HepG2 (cell line): ENCODE measurements around the gene HIGD1C. TPM values are rescaled to one million over a fixed set of nuclear protein-coding genes. Genes with fewer than 3 reads are reported as not detected.
A peak's percentile ranks its signal among the peaks of the same experiment; 100 is the strongest.
"Not testable (repeated sequence)": the region's sequence is repeated elsewhere in the genome, so short reads cannot be mapped to it uniquely, and the experiment has no call there.

Experiments used
- ATAC-seq: fragments of 200-7000 bp; cut with Tn5 transposase; 3 replicates; pipeline ENCODE4 v1.9.1; 2020; ENCODE audit warnings: mild to moderate bottlenecking, moderate library complexity
- BruUV-seq: library from RNA; stranded (reverse); fragments of 400-500 nt; replicated peaks from 2 replicates; lab custom pipeline; 2021; lab: Mats Ljungman, UMichigan
- CTCF ChIA-PET: fragments of 300-600 bp; formaldehyde crosslinking; extraction: SDS; loops from one replicate; lab custom pipeline; 2021; ENCODE audit warnings: low total read pairs, inconsistent platforms, low intra/inter-chr PET ratio; lab: Yijun Ruan, JAX
- POLR2A ChIA-PET: fragments of 350-600 bp; sonication (Branson Sonifier 250); formaldehyde crosslinking; loops from one replicate; lab custom pipeline; 2020; ENCODE audit warnings: antibody characterized with exemption, inconsistent platforms; lab: Yijun Ruan, JAX
- DNase-seq: peaks from one replicate; pipeline ENCODE4 v3.0.0-alpha.2; 2015; ENCODE audit warnings: low spot score
- FAIRE-seq: peaks from 3 replicates; lab custom pipeline; 2011; peaks lifted over from hg19 to GRCh38; lab: Jason Lieb, UNC
- H2AFZ ChIP-seq: one replicate; pipeline ENCODE4 v1.6.1; 2011; ENCODE audit warnings: low read length, inconsistent platforms
- H3K27ac ChIP-seq: fragments of 300-600 bp; 3 replicates; pipeline ENCODE4 v1.8.0; 2011; ENCODE audit warnings: mixed run types, mild to moderate bottlenecking, mixed read lengths, low read length, inconsistent platforms; ENCODE audit not compliant: insufficient read depth; ENCODE audit errors: extremely low read length
- H3K27me3 ChIP-seq, 2 experiments: fragments of 200-600 bp in 1 of 2; 2 replicates in 1 of 2; 3 replicates in 1 of 2; pipeline versions ENCODE4 v1.6.0 to v1.8.0; 2011; ENCODE audit warnings: low read length in 2 of 2, mild to moderate bottlenecking in 2 of 2, moderate library complexity in 2 of 2, inconsistent platforms in 1 of 2; ENCODE audit not compliant: insufficient read depth in 2 of 2, control insufficient read depth in 1 of 2
- H3K36me3 ChIP-seq, 2 experiments: fragments of 200-600 bp in 1 of 2; replicated peaks in 1 of 2; 2 replicates in 1 of 2; 3 replicates in 1 of 2; pipeline versions ENCODE4 v1.5.1 to v1.8.0; 2011; ENCODE audit warnings: low read length in 2 of 2, inconsistent platforms in 1 of 2; ENCODE audit not compliant: insufficient read depth in 2 of 2, control insufficient read depth in 1 of 2
- H3K4me1 ChIP-seq: 2 replicates; pipeline ENCODE4 v1.5.1; 2012; ENCODE audit warnings: low read length, inconsistent platforms; ENCODE audit not compliant: insufficient read depth
- H3K4me2 ChIP-seq: 2 replicates; pipeline ENCODE4 v1.6.0; 2011; ENCODE audit warnings: low read depth, low read length, inconsistent platforms
- H3K4me3 ChIP-seq, 3 experiments: fragments of 200-600 bp in 1 of 3; sonication (generic), shearing (Covaris generic) in 1 of 3; replicated peaks in 1 of 3; 2 replicates each; pipeline ENCODE4 v1.5.1; 2011 to 2016; ENCODE audit warnings: low read length in 3 of 3, inconsistent platforms in 2 of 3, low read depth in 2 of 3, mild to moderate bottlenecking in 2 of 3, control low read depth in 1 of 3, mixed read lengths in 1 of 3; ENCODE audit not compliant: insufficient read depth in 1 of 3
- H3K79me2 ChIP-seq: one replicate; pipeline ENCODE4 v1.6.1; 2011; ENCODE audit warnings: low read length, inconsistent platforms; ENCODE audit not compliant: insufficient read depth
- H3K9ac ChIP-seq: 2 replicates; pipeline ENCODE4 v1.6.0; 2011; ENCODE audit warnings: mild to moderate bottlenecking, low read depth, low read length, inconsistent platforms; ENCODE audit not compliant: insufficient read depth
- H3K9me3 ChIP-seq: 2 replicates; pipeline ENCODE4 v1.5.1; 2012; ENCODE audit warnings: mild to moderate bottlenecking, low read length
- H4K20me1 ChIP-seq: 2 replicates; pipeline ENCODE4 v1.6.0; 2011; ENCODE audit warnings: inconsistent platforms, mild to moderate bottlenecking, low read length, moderate library complexity; ENCODE audit not compliant: insufficient read depth
- FOXK1 ChIP-seq: sonication (generic); formaldehyde crosslinking; IDR thresholded peaks from 2 replicates; pipeline ENCODE4 v1.4.0; 2020; ENCODE audit warnings: low read depth, missing genetic modification reagents, borderline replicate concordance
- GPN1 ChIP-seq: sonication (generic); formaldehyde crosslinking; IDR thresholded peaks from 2 replicates; pipeline ENCODE4 v1.5.1; 2020; ENCODE audit warnings: missing genetic modification reagents, borderline replicate concordance
- STAG1 ChIP-seq: sonication (generic); formaldehyde crosslinking; IDR thresholded peaks from 2 replicates; pipeline ENCODE4 v1.4.0; 2020; ENCODE audit warnings: missing genetic modification reagents
- ZNF558 ChIP-seq: sonication (generic); formaldehyde crosslinking; IDR thresholded peaks from 2 replicates; pipeline ENCODE4 v1.9.0; 2022; ENCODE audit warnings: mild to moderate bottlenecking, missing genetic modification reagents, borderline replicate concordance
- WGBS: methylation state at CpG from one replicate; pipeline ENCODE4 v1.1.6; 2017; ENCODE audit warnings: low lambda C conversion rate; 5-methylcytosine and 5-hydroxymethylcytosine counted together
- in situ Hi-C: cut with HindIII; loops from 2 replicates; pipeline ENCODE4 v1.10.0; 2017; ENCODE audit warnings: low pct_unique_long_range_greater_than_20kb; ENCODE audit not compliant: extremely low pct_ligation_motif_present
- intact Hi-C: fragments of 100-400 bp; cut with micrococcal nuclease; formaldehyde crosslinking; loops from one replicate; pipeline ENCODE4 v1.10.0; 2022; ENCODE audit not compliant: unreplicated experiment
- polyA plus RNA-seq, 8 experiments: library from polyadenylated mRNA; depleted of rRNA in 3 of 8; stranded (reverse) in 7 of 8; unstranded in 1 of 8; fragments of >200 nt; fragmentation: Illumina TruSeq in 4 of 8; extraction: Trizol in 4 of 8; gene quantifications; 2 replicates each; pipeline versions ENCODE4 v1.2.1 to v1.2.3, GENCODE V29; 2011 to 2016; ENCODE audit warnings: low read depth in 4 of 8, missing spikeins in 1 of 8, mixed read lengths in 1 of 8; ENCODE audit not compliant: insufficient read depth in 1 of 8
- total RNA-seq, 5 experiments: library from RNA; depleted of rRNA; stranded (reverse); fragments of >200 nt; fragmentation: Illumina TruSeq; extraction: Trizol; gene quantifications; 2 replicates each; pipeline ENCODE4 v1.2.3, GENCODE V29; 2016; ENCODE audit warnings: low read depth in 1 of 5

HIGD1C gene
- total and polyA plus RNA-seq, 2 of the 13 experiments (the other 11 are each of a cell fraction or from before 2014, with no cell fraction given) = not detected

- Histone ChIP-seq H3K9ac (no peak overlapping the region), H3K4me2 (no peak overlapping the region), H3K27ac (no peak overlapping the region), H3K4me1 (no peaks in the 10 kb centered on the region)
- intact Hi-C loops = no loop called here
- POLR2A ChIA-PET = no interaction called here
- TF ChIP-seq ZNF558 (CRISPR knock-in tag) (no peak), GPN1 (CRISPR knock-in tag) (no peak), STAG1 (0 out of 2 replicates have a peak, but pooled peaks have one; percentile 23), FOXK1 (CRISPR knock-in tag) (no peak)
- TF ChIP-seq, all 625 proteins: peak for 1
- FAIRE-seq = no peak
- Histone ChIP-seq H4K20me1 (no peaks in the 10 kb centered on the region), H3K9me3 (no peaks in the 10 kb centered on the region), H3K4me3 (no peak overlapping the region), H3K27me3 (no peaks in the 10 kb centered on the region), H3K36me3 (no peaks in the 10 kb centered on the region), H2AFZ (no peak overlapping the region), H3K79me2 (no peaks in the 10 kb centered on the region)
- DNase-seq = no peak
- no peak for ATAC-seq
- in situ Hi-C loops = no loop called here
- BruUV-seq = no TSS peak
- 88% methylated on average over 7 of the region's 7 CpGs for WGBS
- CTCF ChIA-PET = no interaction called here
These were observed 703 bp downstream of the HIGD1C start for GRCh38 chr12:50953047-50953446.

GRCh38 chr12:50954789-50955188, 2.4 kb downstream of the HIGD1C start:
- not testable (repeated sequence) for H4K20me1 ChIP-seq

More at GRCh38 chr12:50954789-50955188, 2.4 kb downstream of the HIGD1C start:
- POLR2A ChIA-PET = interaction anchor here (1.4 kb wide), 1 partner anchor 71 kb away, joined by 3 read pairs; the partner anchor contains the start of gene SLC11A2
- H3K9ac ChIP-seq, FAIRE-seq, CTCF ChIA-PET, intact Hi-C loops, DNase-seq, H3K4me2 ChIP-seq, H3K36me3 ChIP-seq, in situ Hi-C loops, H2AFZ ChIP-seq, H3K79me2 ChIP-seq, BruUV-seq, H3K9me3 ChIP-seq, H3K27me3 ChIP-seq, H3K27ac ChIP-seq, ATAC-seq, H3K4me3 ChIP-seq, H3K4me1 ChIP-seq: not testable (repeated sequence)
- WGBS = 90% methylated on average over 2 of the region's 2 CpGs
